Muscle layer of duodenum (tissue), 2 donors: ENCODE results near the gene CCDC197.

Experiments used
- H3K27ac ChIP-seq: one replicate; pipeline ENCODE4 v1.7.0; 2013; ENCODE audit warnings: mild to moderate bottlenecking, low read length
- H3K27me3 ChIP-seq: one replicate; pipeline ENCODE4 v1.7.0; 2013; ENCODE audit warnings: low read depth, mild to moderate bottlenecking, control low read depth, low read length
- H3K36me3 ChIP-seq, 2 donors: one replicate each; pipeline ENCODE4 v1.7.0; 2013; ENCODE audit warnings: low read length in 2 of 2, control low read depth in 1 of 2, mild to moderate bottlenecking in 1 of 2; ENCODE audit not compliant: insufficient read depth in 2 of 2, control insufficient read depth in 1 of 2
- H3K4me1 ChIP-seq, 2 donors: one replicate each; pipeline ENCODE4 v1.7.0; 2013; ENCODE audit warnings: low read length in 2 of 2, mild to moderate bottlenecking in 2 of 2, control low read depth in 1 of 2, moderate library complexity in 1 of 2; ENCODE audit not compliant: insufficient read depth in 2 of 2, control insufficient read depth in 1 of 2
- H3K4me3 ChIP-seq, 2 donors: one replicate each; pipeline ENCODE4 v1.7.0; 2013; ENCODE audit warnings: low read length in 2 of 2, low read depth in 1 of 2, mild to moderate bottlenecking in 1 of 2
- H3K9me3 ChIP-seq, 2 donors: one replicate each; pipeline ENCODE4 v1.7.0; 2013; ENCODE audit warnings: low read length in 2 of 2, control low read depth in 1 of 2, mild to moderate bottlenecking in 1 of 2; ENCODE audit not compliant: control insufficient read depth in 1 of 2
- donor health status: healthy.

Gene CCDC197

GRCh38 chr14:94041551-94042346 is 44.6 kb downstream of the CCDC197 start:
- Histone ChIP-seq H3K36me3 (peaks cover 17 to 26% of the 10 kb centered on the region in 2 donors), H3K4me3 (no peak overlapping the region), H3K9me3 (no peaks in the 10 kb centered on the region), H3K4me1 (peaks cover 3 to 16% of the 10 kb centered on the region in 2 donors), H3K27ac (no peak overlapping the region), H3K27me3 (no peaks in the 10 kb centered on the region)

- no peaks in the 10 kb centered on the region for H3K9me3 ChIP-seq
- no peak overlapping the region for H3K27ac ChIP-seq
- no peaks in the 10 kb centered on the region for H3K27me3 ChIP-seq
- peaks cover 25 to 34% of the 10 kb centered on the region in 2 donors for H3K36me3 ChIP-seq
- peaks cover 3 to 16% of the 10 kb centered on the region in 2 donors for H3K4me1 ChIP-seq
- H3K4me3 ChIP-seq: no peak overlapping the region
These were observed 45.5 kb downstream of the CCDC197 start for GRCh38 chr14:94042433-94043091.

GRCh38 chr14:94043111-94043755 is 46.1 kb downstream of the CCDC197 start:
- H3K36me3 ChIP-seq: peaks cover 32 to 40% of the 10 kb centered on the region in 2 donors
- H3K4me1 ChIP-seq: peaks cover 3 to 16% of the 10 kb centered on the region in 2 donors
- no peaks in the 10 kb centered on the region for H3K9me3 ChIP-seq
- H3K27ac ChIP-seq: no peak overlapping the region
- H3K4me3 ChIP-seq: no peak overlapping the region
- H3K27me3 ChIP-seq: no peaks in the 10 kb centered on the region

- H3K36me3 ChIP-seq: peaks cover 39 to 46% of the 10 kb centered on the region in 2 donors
- no peak overlapping the region for H3K27ac ChIP-seq
- H3K4me1 ChIP-seq: peaks cover 3 to 22% of the 10 kb centered on the region in 2 donors
- no peaks in the 10 kb centered on the region for H3K9me3 ChIP-seq
- H3K4me3 ChIP-seq: no peak overlapping the region
- no peaks in the 10 kb centered on the region for H3K27me3 ChIP-seq
These were observed 46.8 kb downstream of the CCDC197 start for GRCh38 chr14:94043756-94044475.

DNA sequence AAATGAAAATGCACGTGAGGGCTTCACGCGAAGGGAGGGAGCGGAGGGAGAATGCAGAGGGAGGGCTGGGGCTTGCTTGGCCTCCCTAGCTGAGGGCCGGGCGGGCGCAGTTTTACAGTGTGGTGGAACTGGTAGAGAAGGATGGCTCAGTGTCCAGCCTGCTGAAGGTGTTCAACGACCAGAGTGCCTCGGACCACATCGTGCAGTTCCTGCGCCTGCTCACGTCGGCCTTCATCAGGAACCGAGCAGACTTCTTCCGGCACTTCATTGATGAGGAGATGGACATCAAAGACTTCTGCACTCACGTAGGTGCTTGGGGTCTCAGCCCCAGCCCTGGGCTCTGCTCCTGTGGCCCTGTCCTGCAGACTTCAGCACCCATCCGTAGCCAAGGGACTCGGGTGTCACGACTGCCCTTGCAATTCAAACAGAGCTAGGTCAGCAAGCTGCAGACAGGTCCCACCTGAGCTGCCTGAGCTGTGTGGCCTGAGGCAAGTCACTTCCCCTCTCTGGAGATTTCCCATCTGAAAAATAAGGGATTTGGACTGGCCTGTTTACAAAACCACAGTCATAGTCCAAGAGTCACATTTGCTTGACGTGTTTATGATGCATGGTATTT is 47.5 kb downstream of the CCDC197 start:
- Histone ChIP-seq H3K9me3 (no peaks in the 10 kb centered on the region), H3K27ac (no peak overlapping the region), H3K36me3 (peaks cover 40 to 53% of the 10 kb centered on the region in 2 donors), H3K4me1 (peaks cover 3 to 27% of the 10 kb centered on the region in 2 donors), H3K4me3 (no peak overlapping the region), H3K27me3 (no peaks in the 10 kb centered on the region)

DNA sequence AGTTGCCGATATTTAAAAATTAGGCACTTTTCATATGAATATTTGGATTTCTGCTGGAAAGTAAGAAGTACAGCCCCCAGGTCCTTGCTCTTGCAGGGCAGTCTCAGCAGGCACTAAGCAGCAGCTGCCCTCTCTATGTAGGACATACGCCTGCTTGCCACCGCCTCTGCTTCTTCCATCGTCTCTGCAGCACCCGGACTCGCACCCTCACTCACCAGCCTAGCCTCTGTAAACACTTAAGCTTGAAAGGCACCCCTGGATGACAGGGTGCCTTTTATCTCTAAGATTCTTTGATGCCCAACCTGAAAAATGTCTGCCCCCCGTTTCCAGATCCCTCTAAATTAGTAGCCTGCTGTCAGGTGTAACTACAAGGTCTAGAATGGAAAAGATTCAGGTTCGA is 48.0 kb downstream of the CCDC197 start:
- Histone ChIP-seq H3K4me3 (no peak overlapping the region), H3K36me3 (peaks cover 45 to 58% of the 10 kb centered on the region in 2 donors), H3K27ac (no peak overlapping the region), H3K9me3 (no peaks in the 10 kb centered on the region), H3K27me3 (no peaks in the 10 kb centered on the region), H3K4me1 (peaks cover 3 to 28% of the 10 kb centered on the region in 2 donors)

DNA sequence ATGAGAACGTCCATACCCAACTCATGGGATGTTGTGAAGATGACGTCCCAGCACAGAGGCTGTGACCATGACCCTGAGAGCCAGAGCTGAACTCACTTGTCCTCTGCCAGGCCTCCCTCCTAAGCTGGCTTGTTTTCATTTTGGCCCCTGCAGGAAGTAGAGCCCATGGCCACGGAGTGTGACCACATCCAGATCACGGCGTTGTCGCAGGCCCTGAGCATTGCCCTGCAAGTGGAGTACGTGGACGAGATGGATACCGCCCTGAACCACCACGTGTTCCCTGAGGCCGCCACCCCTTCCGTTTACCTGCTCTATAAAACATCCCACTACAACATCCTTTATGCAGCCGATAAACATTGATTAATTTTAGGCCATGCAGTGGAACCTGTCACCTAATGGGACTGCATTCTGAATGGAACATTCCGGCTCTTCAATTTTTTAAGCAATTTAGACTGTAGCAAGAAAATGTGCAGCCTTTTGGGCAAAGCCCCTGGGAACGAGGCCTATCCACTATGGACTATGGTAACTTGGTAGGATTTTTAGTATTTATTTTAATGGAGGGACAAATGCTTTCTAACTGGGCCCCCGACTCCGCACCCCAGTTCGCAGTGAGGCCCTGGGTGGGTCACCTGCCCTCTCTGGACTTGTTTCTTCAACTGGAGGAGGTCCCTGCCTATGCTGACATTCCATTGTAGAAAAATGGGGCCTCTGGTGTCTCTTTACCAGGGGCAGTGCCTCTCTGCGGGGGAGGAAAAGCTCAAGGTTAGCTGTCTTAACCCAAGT is 48.7 kb downstream of the CCDC197 start:
- Histone ChIP-seq H3K27me3 (no peaks in the 10 kb centered on the region), H3K9me3 (no peaks in the 10 kb centered on the region), H3K4me1 (peaks cover 3 to 35% of the 10 kb centered on the region in 2 donors), H3K36me3 (peaks cover 51 to 65% of the 10 kb centered on the region in 2 donors), H3K4me3 (no peak overlapping the region), H3K27ac (no peak overlapping the region)

- Histone ChIP-seq H3K27ac (no peak overlapping the region), H3K4me1 (peaks cover 4 to 39% of the 10 kb centered on the region in 2 donors)
These were observed 49.7 kb downstream of the CCDC197 start for GRCh38 chr14:94046696-94047250.

DNA sequence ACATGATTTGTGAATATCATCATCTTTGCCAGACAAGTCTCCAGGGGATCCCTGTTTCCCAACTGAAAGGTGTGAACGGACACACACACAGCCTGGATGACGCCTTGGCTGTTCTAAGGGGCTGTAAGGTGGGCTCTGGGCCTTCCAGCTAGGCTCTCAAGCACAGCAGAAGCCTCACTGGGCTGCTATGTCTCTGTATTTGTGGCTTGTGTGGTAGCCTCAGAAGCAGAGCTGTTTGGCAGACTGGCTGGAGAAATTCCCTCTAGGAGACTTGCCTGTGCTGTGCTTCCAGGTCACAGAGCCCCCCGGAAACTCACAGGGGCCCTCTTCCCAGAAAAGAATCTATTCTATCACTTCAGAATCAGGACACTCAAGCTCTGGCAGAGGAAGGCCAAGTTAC is 50.5 kb downstream of the CCDC197 start:
- Histone ChIP-seq H3K4me1 (peaks cover 3 to 38% of the 10 kb centered on the region in 2 donors), H3K36me3 (peaks cover 69 to 78% of the 10 kb centered on the region in 2 donors), H3K4me3 (no peak overlapping the region), H3K9me3 (no peaks in the 10 kb centered on the region), H3K27ac (no peak overlapping the region), H3K27me3 (no peaks in the 10 kb centered on the region)

More at GRCh38 chr14:94046696-94047250, 49.7 kb downstream of the CCDC197 start:
- no peaks in the 10 kb centered on the region for H3K27me3 ChIP-seq
- no peak overlapping the region for H3K4me3 ChIP-seq
- H3K36me3 ChIP-seq: peaks cover 61 to 70% of the 10 kb centered on the region in 2 donors
- H3K9me3 ChIP-seq: no peaks in the 10 kb centered on the region
